ENCODE measurements around the gene ABCC11.

ABCC11 gene

DNA sequence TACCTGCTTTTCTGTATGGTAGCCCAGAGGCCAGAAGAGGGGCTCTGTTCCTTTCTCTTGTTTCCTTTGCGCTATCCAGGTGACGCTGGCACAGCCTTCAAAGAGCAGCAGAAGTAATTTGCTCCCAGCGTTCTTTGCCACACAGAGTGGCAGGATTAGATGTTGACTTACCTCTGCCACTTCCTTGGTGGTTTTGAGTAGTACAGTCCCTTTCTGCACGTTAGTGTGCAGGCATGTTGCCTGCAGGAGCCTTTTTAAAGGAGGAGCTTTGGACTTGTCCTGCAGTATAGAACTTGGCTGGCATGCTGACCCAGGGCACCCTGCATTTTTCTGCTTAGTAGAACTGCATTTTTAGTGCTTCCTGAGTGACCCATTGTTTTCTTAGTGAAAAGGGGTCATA is at the start of gene ABCC11:
ABCC11 (minus strand) TSS at position 229 of the 400 bp plus-strand sequence. CDS start 15,618 bp downstream, outside the sequence.
- no peak for DNase-seq (ENCODE audit: low read depth in 2 of 2)

- DNase-seq (ENCODE audit: low read depth in 2 of 2) = no peak
These were observed 48.3 kb upstream of the ABCC11 start for GRCh38 chr16:48295488-48296281.

DNA sequence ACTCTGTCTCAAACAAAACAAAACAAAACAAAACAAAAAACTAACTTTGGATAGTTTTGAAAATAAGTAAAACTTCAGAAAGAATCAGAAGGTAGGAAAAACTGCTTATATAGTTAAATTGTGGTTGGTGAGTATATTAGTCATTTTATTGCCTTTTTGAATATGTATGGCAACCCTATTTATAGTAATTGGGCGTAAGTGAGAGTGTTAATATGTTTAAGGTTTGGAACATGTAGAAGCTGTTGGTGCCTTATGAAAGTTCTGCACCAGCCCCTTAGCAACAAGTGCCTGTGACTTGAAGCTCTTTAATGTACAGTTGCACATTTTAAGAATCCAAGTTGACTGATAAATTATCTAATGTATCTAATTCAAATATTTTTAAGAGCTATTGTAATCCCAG is 47.4 kb upstream of the ABCC11 start:
- no peak for DNase-seq (ENCODE audit: low read depth in 2 of 2)

DNA sequence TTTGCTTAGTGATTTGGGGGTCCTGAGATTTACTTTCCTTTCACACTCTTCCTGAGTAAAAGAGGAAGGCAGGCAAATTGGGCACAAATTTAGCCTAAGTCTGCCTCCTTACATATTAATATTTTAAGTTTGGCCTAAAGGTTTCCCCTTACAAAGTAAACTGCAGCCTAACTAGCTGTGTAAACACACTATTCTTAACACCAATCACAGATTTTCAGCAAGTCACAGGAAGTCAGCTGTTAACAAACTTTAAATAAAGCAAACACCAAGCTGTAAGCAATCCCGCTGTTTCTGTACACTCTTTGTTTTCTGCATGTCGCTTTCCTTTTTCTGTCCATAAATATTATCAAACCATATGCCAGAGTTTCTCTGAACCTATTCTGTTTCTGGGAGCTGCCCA is 45.1 kb upstream of the ABCC11 start:
- no peak for DNase-seq (ENCODE audit: low read depth in 2 of 2)

DNA sequence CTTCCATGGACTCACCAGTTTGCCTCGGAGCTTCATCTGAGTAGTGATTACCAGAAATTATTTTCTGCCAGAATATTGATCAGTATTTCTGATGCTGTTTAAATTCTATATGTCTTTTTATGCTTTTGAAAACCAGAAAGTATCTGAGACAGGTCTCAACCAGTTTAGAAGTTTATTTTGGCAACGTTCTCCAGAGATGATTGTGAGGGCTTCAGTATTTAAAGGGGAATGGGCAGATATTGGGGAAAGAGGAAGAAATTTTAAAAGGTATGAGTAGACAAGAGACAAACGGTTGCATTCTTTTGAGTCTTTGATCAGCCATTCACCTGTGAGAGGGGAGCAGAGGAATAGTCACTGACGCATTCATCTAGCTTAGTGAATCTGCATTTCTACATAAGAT is 44.4 kb upstream of the ABCC11 start:
- DNase-seq (ENCODE audit: low read depth in 2 of 2) = no peak

DNA sequence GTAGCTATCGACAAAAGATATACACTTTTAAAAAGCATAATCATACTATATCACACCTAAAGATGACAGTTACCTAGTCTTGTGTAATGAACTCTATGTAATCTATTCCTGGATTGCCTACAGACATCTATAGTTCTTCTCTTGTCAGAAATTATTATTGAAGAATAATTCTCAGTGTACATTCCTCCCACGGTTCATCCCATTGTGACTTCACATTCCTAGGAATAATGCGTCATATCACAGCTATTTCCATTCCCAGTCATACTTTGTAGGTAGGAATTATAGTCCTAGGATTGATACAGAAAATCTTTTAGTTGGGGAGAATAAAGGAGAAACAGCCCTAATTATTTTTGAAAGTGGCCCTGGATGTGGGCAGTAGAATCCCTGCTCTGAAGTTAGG is 44.0 kb upstream of the ABCC11 start:
- DNase-seq (ENCODE audit: low read depth in 2 of 2) = no peak

- DNase-seq (ENCODE audit: low read depth in 2 of 2) = no peak
These were observed 39.9 kb upstream of the ABCC11 start for GRCh38 chr16:48287239-48287638.

DNA sequence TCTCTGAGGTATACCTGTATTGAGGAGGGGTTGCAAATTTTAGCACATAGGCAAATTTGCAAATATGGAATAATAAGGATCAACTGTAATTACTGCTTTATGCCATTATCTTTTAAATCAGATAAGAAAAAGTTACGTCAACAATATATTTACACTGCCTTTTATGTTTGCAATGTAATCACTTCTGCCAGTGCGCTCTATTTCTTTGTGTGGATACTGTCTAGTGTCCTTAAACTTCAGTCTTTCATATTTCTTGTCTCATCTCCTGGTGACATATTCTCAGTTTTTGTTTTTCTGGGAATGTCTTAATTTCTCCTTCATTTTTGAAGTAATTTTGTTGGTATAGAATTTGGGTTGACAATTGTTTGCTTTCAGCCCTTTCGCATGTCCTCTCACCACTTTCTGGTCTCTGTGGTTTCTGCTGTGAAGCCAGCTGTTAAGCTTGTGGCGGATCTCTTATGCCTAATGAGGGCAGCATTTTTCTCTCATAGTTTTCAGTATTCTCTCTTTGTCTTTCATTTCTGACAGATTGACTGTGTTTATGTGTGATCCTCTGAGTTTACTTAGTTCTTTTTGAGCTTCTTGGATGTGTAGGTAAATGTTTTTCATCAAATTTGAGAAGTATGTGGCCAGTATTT is 37.6 kb upstream of the ABCC11 start:
- DNase-seq (ENCODE audit: low read depth in 2 of 2) = no peak

DNA sequence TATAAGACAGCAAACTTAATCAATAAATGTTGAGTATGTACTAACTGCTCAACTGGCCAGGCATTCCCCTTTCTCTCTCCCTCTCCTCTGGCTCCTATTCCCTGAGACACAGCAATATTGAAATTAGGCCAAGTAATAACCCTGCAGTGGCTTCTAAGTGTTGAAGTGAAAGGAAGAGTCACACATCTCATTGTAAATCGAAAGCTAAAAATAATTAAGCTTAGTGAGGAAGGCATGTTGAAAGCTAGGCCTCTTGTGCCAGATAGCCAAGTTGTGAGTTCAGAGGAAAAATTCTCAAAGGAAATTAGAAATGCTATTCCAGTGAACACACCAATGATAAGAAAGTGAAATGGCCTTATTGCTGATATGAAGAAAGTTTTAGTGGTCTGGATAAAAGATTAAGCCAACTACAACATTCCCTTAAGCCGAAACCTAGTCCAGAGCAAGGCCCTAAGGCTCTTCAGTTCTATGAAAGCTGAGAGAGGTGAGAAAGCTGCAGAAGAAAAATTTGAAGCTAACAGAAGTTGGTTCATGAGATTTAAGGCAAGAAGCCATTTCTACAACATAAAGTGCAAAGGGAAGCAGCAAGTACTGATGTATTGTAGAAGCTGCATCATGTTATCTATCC is 35.4 kb upstream of the ABCC11 start:
- no peak for DNase-seq (ENCODE audit: low read depth in 2 of 2)

DNA sequence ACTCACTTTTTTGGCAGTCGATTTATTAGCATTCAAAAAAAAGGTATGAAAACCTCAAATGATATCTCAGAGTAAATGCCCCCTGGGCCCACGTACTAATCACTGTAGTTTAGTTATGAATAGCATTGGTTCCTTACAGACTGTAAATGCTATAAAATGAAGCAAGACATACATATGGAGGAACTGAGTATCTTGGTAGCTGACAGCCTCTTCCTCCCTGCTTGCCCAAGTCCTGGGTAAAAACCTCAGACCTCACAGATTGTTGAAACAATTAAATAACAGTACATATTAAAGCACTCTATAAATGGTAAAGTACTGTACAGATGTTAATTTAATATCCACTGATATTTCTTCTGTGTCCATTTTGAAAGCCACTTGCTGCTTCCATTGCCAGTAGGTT is 33.2 kb upstream of the ABCC11 start:
- no peak for DNase-seq (ENCODE audit: low read depth in 2 of 2)

GRCh38 chr16:48279199-48279598 is 31.9 kb upstream of the ABCC11 start:
- DNase-seq (ENCODE audit: low read depth in 2 of 2) = no peak

DNA sequence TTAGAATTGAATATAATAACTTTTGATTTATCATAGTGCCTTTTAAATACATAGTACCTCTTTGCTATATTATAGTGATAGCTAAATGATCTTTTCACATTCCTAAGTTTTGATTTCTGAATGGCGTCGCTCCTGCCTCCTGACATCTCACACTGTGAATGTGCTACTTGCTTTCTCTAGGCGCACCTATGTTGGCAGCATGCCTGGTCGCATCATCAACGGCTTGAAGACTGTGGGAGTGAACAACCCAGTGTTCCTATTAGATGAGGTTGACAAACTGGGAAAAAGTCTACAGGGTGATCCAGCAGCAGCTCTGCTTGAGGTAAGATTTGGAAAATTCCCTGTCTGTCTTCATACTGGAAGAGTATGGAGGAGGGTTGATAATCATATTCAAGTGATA is 29.8 kb upstream of the ABCC11 start:
- no peak for DNase-seq (ENCODE audit: low read depth in 2 of 2)

- DNase-seq (ENCODE audit: low read depth in 2 of 2) = no peak
These were observed 28.8 kb upstream of the ABCC11 start for GRCh38 chr16:48276102-48276501.

GRCh38 chr16:48274476-48274875 is 27.1 kb upstream of the ABCC11 start:
- DNase-seq (ENCODE audit: low read depth in 2 of 2) = no peak

- no peak for DNase-seq (ENCODE audit: low read depth in 2 of 2)
These were observed 25.6 kb upstream of the ABCC11 start for GRCh38 chr16:48272837-48273421.

DNA sequence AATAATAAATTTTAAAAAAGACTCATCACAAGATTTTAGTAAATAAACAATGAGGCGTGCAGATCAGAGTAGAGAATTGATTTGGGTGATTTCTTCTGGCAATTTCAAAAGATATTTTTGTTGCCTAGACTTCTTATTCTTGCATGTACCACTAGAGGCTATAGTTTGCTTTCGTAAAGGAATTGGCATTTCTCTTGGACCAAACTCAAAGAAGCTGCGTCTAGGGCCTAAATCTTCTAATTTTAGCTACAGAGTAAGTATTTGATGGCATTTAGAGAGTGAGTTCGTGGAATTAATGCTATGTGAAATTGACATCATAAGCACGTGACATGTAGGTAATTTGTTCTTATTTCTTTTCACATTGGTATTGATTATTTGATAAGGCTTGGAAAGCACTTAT is 24.4 kb upstream of the ABCC11 start:
- no peak for DNase-seq (ENCODE audit: low read depth in 2 of 2)

DNA sequence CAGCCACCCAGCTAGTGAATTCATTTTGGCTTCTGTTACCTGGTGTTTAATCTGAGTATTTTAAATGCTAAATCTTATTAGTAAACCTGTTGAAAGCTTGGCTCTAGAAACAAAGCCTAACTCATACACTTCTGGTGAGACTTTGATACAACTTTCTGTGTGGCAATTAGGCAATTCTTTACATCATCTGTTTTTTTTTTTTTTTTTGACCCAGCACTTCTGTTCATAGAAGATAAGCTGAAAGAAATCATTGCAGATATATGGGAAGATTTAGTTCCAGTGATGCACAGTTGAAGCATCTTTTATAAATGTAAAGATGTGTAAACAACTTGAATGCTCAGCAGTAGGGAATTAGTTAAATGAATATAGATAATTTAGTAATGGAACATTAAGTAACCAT is 21.7 kb upstream of the ABCC11 start:
- no peak for DNase-seq (ENCODE audit: low read depth in 2 of 2)

DNA sequence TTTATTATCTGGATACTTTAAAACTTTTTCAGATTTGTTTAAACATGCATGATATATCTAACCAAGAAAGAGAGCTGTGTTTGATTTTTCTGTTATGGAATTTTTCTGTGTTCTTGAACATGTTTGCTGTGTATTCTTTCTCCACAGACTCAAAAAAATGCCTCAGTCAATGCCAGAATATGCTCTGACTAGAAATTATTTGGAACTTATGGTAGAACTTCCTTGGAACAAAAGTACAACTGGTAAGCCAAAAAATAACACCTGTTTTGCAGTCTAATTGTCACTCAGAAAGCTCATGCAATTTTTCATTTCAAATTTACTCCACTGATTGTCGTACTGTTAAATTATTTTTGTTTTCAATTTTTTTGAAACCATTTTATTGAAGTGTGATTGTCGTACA is 15.3 kb upstream of the ABCC11 start:
- no peak for DNase-seq (ENCODE audit: low read depth in 2 of 2)

- no peak for DNase-seq (ENCODE audit: low read depth in 2 of 2)
These were observed 14.2 kb upstream of the ABCC11 start for GRCh38 chr16:48261569-48261968.

GRCh38 chr16:48256579-48257177 is 9.3 kb upstream of the ABCC11 start:
- DNase-seq (ENCODE audit: low read depth in 2 of 2) = no peak

DNA sequence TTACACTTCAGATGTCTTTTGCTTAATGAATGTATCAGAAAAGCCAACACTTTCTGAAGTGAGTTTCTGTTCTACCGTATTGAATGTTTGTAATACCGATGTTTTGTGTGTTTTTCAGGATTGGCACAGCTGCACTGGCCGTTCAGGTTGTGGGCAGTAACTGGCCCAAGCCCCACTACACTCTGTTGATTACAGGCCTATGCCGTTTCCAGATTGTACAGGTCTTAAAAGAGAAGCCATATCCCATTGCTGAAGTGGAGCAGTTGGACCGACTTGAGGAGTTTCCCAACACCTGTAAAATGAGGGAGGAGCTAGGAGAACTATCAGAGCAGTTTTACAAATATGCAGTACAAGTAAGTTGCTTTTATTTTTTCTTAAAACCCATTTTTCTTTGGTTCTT is 4.7 kb upstream of the ABCC11 start:
- DNase-seq (ENCODE audit: low read depth in 2 of 2) = no peak

Measured in stimulated activated CD4-positive, alpha-beta T cell treated with anti-CD3 and anti-CD28 coated beads, Interleukin-4, amount 100 ng/mL, for 48 hours (primary cell).